Stimulated activated CD4-positive, alpha-beta T cell treated with anti-CD3 and anti-CD28 coated beads, Interleukin-2, amount 100 ng/mL, for 4 hours (primary cell): Measurements from ENCODE around the gene DGLUCY.
"Not testable (repeated sequence)": the region's sequence is repeated elsewhere in the genome, so short reads cannot be mapped to it uniquely, and the experiment has no call there.

Source experiments
- DNase-seq: peaks from one replicate; pipeline ENCODE4 v3.0.0-alpha.2; 2020; ENCODE audit warnings: low read depth

DGLUCY gene

GRCh38 chr14:91113829-91114078 lies at the start of gene DGLUCY:
Gene DGLUCY (plus strand): TSS chr14:91114073. CDS start chr14:91160295, 46,222 bp downstream.
- peak; percentile 44 for DNase-seq

- DNase-seq, result no peak
Observed at GRCh38 chr14:91065266-91065665, 48.6 kb upstream of the DGLUCY start.

GRCh38 chr14:91067186-91067585 lies 46.7 kb upstream of the DGLUCY start:
- DNase-seq, result peak; percentile 41

DNA sequence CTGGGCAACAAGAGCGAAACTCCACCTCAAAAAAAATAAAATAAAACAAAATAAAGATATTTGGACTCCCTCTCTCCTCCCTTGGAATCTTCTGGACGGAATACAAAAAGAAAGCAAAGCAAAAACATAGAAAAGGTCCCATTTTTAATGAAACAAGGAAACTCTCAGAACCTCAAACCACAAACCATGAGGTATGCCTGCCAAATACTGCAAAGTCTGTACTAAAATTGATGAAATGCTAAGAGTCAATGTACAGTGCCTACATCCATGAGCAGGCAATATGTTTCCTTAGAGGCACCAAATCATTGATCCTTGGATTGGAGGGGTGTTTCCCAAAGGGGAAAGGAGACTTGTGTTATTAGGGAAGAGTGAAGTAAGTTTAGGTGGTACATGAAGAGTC lies 45.2 kb upstream of the DGLUCY start:
- DNase-seq, result no peak

DNA sequence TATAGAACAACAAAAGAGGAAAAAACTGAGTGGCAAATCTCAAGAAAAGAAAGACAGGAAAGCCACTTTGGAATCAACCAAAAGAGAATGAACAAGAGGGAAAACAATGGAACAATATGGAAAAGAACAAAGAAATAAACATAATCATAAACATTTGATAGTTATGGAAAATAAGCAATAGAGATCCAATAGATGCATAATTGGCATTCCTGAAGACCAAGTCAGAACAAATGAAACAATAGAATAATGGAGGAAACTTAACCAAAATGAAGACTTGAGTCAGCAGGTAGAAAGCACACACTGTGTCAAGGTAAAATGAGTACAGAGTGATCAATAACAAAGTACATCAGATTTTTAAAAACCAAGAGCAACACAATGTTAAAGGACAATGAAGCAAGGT lies 43.3 kb upstream of the DGLUCY start:
- DNase-seq, result no peak

GRCh38 chr14:91075553-91075952 lies 38.3 kb upstream of the DGLUCY start:
- DNase-seq, result no peak

DNA sequence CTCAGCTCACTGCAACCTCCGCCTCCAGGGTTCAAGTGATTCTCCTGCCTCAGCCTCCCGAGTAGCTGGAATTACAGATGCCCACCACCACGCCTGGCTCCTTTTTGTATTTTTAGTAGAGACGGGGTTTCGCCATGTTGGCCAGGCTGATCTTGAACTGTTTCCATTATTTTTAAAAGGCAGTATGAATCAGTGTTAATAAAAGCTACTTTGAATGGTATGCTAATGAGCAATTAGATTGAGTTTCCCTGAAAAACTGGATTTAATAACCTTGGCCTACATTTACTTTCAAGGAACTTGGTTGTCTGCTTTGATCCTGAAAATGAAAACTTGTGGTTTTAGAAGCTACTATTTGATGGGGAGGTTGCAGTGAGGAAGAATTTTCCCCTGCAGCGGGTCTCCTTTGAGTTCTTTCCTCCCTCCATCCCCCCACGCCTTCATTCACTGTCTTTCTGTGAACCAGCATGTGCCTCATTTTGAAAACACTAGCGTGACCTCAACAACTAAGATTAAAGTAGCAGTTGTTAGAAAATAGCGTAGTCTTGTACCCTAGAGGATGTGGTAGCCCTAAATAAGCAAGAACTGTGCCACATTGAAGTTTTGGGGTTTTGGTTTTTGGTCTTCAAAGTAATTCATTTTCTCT lies 35.7 kb upstream of the DGLUCY start:
- peak; percentile 19 for DNase-seq

GRCh38 chr14:91080071-91080470 lies 33.8 kb upstream of the DGLUCY start:
- DNase-seq, result no peak

DNA sequence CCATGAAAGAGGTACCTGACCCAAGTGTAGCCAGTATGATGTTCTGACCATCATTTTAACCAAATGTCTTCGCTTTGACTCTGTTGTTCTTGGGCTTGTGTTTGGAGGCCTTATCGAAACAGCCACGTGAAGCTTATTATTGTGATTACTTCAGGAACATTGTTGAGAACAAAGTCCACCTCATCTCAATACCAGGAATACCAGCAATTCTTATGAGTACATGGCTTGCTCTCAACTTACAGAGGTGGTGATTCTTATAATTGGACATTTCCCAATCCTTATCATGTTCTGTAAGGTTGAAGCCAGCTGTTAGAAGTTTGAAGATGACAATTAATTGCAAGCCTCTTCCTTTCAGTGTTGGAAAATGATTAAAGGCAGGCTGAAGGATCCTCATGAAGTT lies 31.6 kb upstream of the DGLUCY start:
- no peak for DNase-seq

DNA sequence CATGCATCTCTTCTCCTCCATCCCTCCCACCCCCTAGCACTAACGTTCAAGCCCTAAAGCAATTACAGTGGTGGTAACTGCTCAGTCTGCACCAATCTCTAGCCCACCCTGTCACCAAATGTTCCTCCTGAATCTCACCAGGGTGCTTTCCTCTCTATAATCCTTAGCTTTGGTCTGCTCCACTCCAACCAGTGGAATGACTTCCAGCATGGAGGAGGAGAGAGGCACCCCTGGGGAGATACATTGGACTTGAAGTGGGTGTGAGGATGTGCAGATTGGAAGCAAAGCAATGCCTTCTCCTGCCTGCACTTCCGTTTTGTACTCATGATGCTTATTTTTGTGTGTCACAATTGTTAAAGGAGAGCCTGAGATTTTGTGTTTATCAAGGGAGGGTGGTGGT lies 29.4 kb upstream of the DGLUCY start:
- DNase-seq, result no peak

DNA sequence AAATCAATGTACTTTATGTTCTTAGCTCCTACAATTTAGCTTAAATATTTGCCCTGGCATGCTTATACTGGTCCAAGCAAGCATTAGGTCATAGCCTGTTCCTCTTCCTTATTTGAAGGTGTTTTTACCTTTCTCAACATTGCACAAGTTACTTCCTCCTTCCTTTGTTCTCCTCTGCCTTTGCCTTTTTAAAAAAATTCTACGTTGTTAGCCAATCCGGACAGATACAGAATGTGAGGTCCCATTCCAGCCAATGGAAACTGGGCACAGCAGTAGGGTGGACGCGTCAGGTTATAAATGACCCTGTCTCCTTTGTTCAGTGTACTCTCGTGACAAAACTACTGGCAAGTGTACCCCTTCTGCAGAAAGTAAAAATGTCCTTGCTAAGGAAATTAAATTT lies 26.4 kb upstream of the DGLUCY start:
- not testable (repeated sequence) for DNase-seq

GRCh38 chr14:91088585-91089235 lies 25.2 kb upstream of the DGLUCY start:
- DNase-seq, result no peak

DNA sequence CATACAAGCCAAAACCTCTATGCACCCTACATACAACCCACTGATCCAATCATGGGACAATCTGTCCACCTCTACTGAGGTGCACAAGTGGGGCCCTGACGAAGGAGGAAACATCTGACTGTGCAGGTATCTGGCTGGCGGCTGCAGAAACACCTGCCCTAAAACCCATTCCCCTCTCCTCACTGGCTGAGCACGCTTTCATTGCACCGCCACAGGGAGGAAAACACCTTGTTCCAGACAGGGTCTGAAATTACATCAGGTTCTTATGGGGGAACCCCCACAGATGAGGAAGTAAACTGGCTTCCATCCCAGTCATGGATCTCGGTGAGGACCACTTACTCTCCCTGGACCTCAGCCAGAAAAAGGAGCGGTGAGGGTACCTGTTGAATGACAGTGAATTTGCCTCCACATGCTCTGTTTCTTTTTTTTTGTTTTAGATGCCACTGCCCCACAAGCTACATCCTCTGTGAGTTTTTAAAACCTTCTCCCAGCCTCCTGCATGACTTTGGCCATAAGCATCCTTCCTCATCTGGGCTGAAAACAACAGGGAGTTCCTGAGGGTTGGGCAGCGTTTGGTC lies 23.8 kb upstream of the DGLUCY start:
- DNase-seq, result no peak

DNA sequence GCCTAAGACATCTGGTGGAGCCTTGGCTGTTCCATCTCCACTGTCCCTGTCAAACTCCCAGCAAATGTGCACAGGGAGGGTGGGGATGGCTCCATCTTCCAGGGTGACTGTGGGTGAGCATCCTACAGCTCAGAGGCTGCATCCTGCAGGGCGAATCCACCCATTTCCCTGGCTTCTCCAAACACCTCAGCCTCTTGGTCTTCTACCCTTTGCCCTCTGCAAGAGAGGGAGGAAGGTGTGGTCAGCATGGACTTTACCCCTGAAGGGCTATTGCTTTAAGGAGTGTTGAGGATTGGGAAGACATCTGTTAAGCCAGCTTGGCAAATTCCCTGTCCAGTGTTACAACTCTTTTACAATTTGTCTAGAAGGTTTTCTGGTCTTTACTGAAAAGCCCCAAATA lies 23.1 kb upstream of the DGLUCY start:
- DNase-seq, result no peak

DNA sequence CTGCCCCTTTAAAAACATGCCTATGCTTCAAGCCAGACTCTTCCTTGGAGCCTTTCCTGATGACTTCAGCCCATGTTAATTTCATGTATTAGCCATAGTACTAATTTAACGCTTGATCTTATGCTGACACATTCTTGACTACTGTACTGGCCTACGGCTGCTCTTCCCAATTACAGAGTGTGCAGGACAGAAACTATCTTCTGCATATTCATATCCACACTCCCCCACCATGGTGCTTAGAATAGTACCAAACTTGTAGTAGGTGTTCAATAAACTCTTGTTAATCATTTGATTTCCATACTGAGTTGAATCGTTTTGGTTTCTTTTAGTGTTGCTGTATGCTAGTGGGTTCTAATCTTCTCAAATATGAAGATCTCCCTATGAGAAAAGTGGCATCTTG lies 21.8 kb upstream of the DGLUCY start:
- no peak for DNase-seq

GRCh38 chr14:91093743-91094472 lies 20.0 kb upstream of the DGLUCY start:
- DNase-seq, result not testable (repeated sequence)

- no peak for DNase-seq
Observed at GRCh38 chr14:91094772-91095171, 19.1 kb upstream of the DGLUCY start.

DNA sequence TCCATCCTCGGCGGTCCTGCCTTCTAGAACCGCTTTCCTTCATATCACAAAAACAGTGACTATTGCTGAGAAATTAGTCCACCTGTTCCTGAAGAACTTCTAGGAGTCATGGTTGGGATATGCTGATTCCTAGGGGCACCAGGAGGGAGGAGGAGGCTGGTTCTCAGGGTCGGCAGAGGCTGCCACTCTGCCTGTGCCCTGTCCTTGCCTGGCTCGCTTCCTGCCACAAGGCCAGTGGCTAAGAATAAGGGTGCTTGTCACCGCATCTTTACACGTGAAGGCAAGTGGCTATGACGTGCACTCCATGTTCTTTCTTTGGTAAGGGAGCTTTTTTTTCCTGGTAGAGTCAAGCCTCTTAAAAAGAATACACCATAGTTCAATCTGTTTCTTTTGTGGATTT lies 18.7 kb upstream of the DGLUCY start:
- DNase-seq, result no peak

- not testable (repeated sequence) for DNase-seq
Observed at GRCh38 chr14:91097657-91098056, 16.2 kb upstream of the DGLUCY start.

DNA sequence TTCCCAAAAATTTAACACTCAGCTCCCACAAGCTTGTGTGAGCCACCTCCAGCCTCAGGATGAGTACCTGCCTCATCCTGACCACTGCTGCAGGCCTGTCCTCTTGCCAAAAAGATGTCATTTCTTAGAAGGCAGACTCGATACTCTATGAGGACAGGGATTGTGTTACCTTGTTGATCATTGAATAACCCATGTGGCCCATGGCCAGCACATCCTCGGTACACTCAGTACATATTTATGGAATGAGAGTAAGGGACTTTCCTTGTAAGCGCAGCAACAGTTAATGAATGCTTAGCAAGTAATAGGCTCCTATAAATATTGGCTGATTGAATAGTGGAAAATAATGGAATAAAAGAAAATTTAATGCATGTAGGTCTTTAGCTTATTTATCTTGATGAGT lies 15.3 kb upstream of the DGLUCY start:
- DNase-seq, result no peak

GRCh38 chr14:91100102-91100501 lies 13.8 kb upstream of the DGLUCY start:
- no peak for DNase-seq

DNA sequence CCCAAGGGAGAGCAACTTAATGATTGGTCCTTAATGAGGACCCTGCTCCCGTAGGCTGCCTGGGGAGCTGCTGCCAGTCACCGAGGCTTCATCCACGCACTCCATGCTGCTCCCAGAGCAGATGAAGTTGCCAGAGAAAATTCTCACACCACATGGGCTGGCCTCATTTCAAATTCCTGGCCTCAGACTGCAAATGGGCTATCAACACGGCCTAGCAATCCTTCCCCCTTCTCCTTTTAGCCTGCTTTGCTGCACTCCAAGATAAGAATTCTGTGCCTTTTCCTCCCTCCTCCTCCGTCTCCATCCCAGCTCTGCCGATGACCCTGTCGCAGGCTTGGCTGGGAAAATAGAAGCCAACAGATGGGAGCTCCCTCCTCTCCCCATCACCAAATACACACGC lies 10.8 kb upstream of the DGLUCY start:
- no peak for DNase-seq

- no peak for DNase-seq
Observed at GRCh38 chr14:91108941-91109611, 4.8 kb upstream of the DGLUCY start.
